Neural cell (in vitro differentiated cells): ENCODE data around the gene TFAM.

Experiments used
- CTCF ChIP-seq: fragments of 450-650 bp; IDR thresholded peaks from 2 replicates; pipeline ENCODE4 v1.5.1; 2014; ENCODE audit warnings: antibody characterized with exemption, mild to moderate bottlenecking, moderate library complexity; ENCODE audit not compliant: poor library complexity, severe bottlenecking
- EP300 ChIP-seq: fragments of 450-650 bp; conservative IDR thresholded peaks from 2 replicates; pipeline ENCODE4 v1.6.1; 2014; ENCODE audit warnings: antibody characterized with exemption, mild to moderate bottlenecking, moderate library complexity; ENCODE audit not compliant: poor library complexity, severe bottlenecking
- EZH2 ChIP-seq: fragments of 200-600, 300-800 bp; shearing (Covaris generic), sonication (generic); IDR thresholded peaks from 2 replicates; pipeline ENCODE4 v1.6.1; 2014; ENCODE audit warnings: antibody characterized with exemption, low read length, borderline replicate concordance, mild to moderate bottlenecking; ENCODE audit not compliant: insufficient read depth, poor library complexity, severe bottlenecking
- POLR2AphosphoS5 ChIP-seq: IDR thresholded peaks from 2 replicates; pipeline ENCODE4 v1.6.1; 2012
- REST ChIP-seq: IDR thresholded peaks from 2 replicates; pipeline ENCODE4 v1.6.1; 2012; ENCODE audit warnings: borderline replicate concordance

- no peak for TF ChIP-seq EZH2
- TF ChIP-seq CTCF = no peak
- TF ChIP-seq EP300 = no peak
- no peak for TF ChIP-seq POLR2AphosphoS5
- no peak for TF ChIP-seq REST
These were observed 13.7 kb upstream of the TFAM start for GRCh38 chr10:58371473-58371872.
